ENCODE results near the gene TSSK2.

- TF ChIP-seq PRDM4 (tag by site-specific recombination; IDR thresholded peaks at IDR 0.05) (no peak), CTCF (tag by site-specific recombination; IDR thresholded peaks at IDR 0.05) (no peak), ZNF114 (tag by site-specific recombination; IDR thresholded peaks at IDR 0.05) (no peak), TRIM28 (IDR thresholded peaks at IDR 0.05; ENCODE audit: borderline replicate concordance, low read length) (no peak), ZNF488 (tag by site-specific recombination; IDR thresholded peaks at IDR 0.05) (no peak), OSR2 (tag by site-specific recombination; IDR thresholded peaks at IDR 0.05) (no peak), ZNF362 (tag by site-specific recombination; IDR thresholded peaks at IDR 0.05) (no peak), ZNF202 (tag by site-specific recombination; IDR thresholded peaks at IDR 0.05; ENCODE audit: borderline replicate concordance) (no peak), ZNF274 (IDR thresholded peaks at IDR 0.05; ENCODE audit: low read length) (no peak), ZNF274 (tag by site-specific recombination; IDR thresholded peaks at IDR 0.05; ENCODE audit: borderline replicate concordance) (no peak), ZNF133 (tag by site-specific recombination; IDR thresholded peaks at IDR 0.05) (no peak)
Measured at GRCh38 chr22:19152942-19153883, 22.1 kb downstream of the TSSK2 start.
